PC-3 (cell line): Measurements from ENCODE around the gene EZR. TPM values are rescaled to one million over a fixed set of nuclear protein-coding genes. Genes with fewer than 3 reads are reported as not detected.

Experiments used
- ATAC-seq: fragments of 200-7000 bp; cut with Tn5 transposase; 2 replicates; pipeline ENCODE4 v1.9.1; 2020; ENCODE audit warnings: mild to moderate bottlenecking, moderate library complexity
- BruUV-seq: library from RNA; stranded (reverse); fragments of 400-500 nt; replicated peaks from 2 replicates; lab custom pipeline; 2021; lab: Mats Ljungman, UMichigan
- CTCF ChIA-PET: fragments of 300-600 bp; sonication (Branson Sonifier 250); formaldehyde crosslinking; loops from one replicate; lab custom pipeline; 2022; ENCODE audit warnings: antibody characterized with exemption; lab: Charles Lee
- POLR2A ChIA-PET: fragments of 300-600 bp; sonication (Branson Sonifier 250); formaldehyde crosslinking; loops from one replicate; lab custom pipeline; 2022; ENCODE audit warnings: antibody characterized with exemption; ENCODE audit not compliant: unreplicated experiment; lab: Charles Lee
- DNase-seq: peaks from one replicate; pipeline ENCODE4 v3.0.0-alpha.2; 2015
- H2AFZ ChIP-seq: fragments of 300-600 bp; sonication (generic); 2 replicates; pipeline ENCODE4 v1.6.0; 2016; ENCODE audit warnings: antibody characterized with exemption, low read length
- H3F3A ChIP-seq: fragments of 300-600 bp; sonication (generic); one replicate; pipeline ENCODE4 v1.6.0; 2017; ENCODE audit warnings: antibody characterized with exemption, low read length, control low read depth, mild to moderate bottlenecking; ENCODE audit not compliant: unreplicated experiment
- H3K27ac ChIP-seq: fragments of 300-600 bp; sonication (generic); 2 replicates; pipeline ENCODE4 v1.5.1; 2016; ENCODE audit warnings: mild to moderate bottlenecking, low read length
- H3K27me3 ChIP-seq: fragments of 300-600 bp; sonication (generic); 2 replicates; pipeline ENCODE4 v1.6.1; 2016; ENCODE audit warnings: low read length, mixed read lengths
- H3K36me3 ChIP-seq: fragments of 300-600 bp; sonication (generic); 2 replicates; pipeline ENCODE4 v1.6.1; 2016; ENCODE audit warnings: low read depth, mixed run types, low read length, mixed read lengths
- H3K4me1 ChIP-seq: fragments of 300-600 bp; sonication (generic); 2 replicates; pipeline ENCODE4 v1.5.1; 2016; ENCODE audit warnings: low read length; ENCODE audit not compliant: insufficient read depth
- H3K4me2 ChIP-seq: fragments of 300-600 bp; sonication (generic); 2 replicates; pipeline ENCODE4 v1.6.0; 2016; ENCODE audit warnings: low read length
- H3K4me3 ChIP-seq: fragments of 300-600 bp; sonication (generic); 2 replicates; pipeline ENCODE4 v1.5.1; 2016; ENCODE audit warnings: mild to moderate bottlenecking, low read length, mixed read lengths
- H3K79me2 ChIP-seq: fragments of 300-600 bp; sonication (generic); 2 replicates; pipeline ENCODE4 v1.6.1; 2017; ENCODE audit warnings: low read length, mixed read lengths
- H3K9ac ChIP-seq: fragments of 300-600 bp; sonication (generic); 2 replicates; pipeline ENCODE4 v1.6.0; 2016; ENCODE audit warnings: mild to moderate bottlenecking, low read length
- H3K9me2 ChIP-seq: fragments of 300-600 bp; sonication (generic); replicated peaks from 2 replicates; pipeline ENCODE4 v1.6.1; 2016; ENCODE audit warnings: mixed run types, low read length, mixed read lengths
- H3K9me3 ChIP-seq: fragments of 300-600 bp; sonication (generic); 2 replicates; pipeline ENCODE4 v1.6.1; 2016; ENCODE audit warnings: low read length, mixed read lengths
- H4K20me1 ChIP-seq: fragments of 300-600 bp; sonication (generic); 2 replicates; pipeline ENCODE4 v1.6.1; 2016; ENCODE audit warnings: low read length, mixed read lengths
- CTCF ChIP-seq: fragments of 300-600 bp; sonication (generic); conservative IDR thresholded peaks from 2 replicates; pipeline ENCODE4 v1.5.1; 2017; ENCODE audit warnings: antibody characterized with exemption, low read depth, mild to moderate bottlenecking, low read length
- EZH2 ChIP-seq: fragments of 300-600 bp; sonication (generic); IDR thresholded peaks from one replicate; pipeline ENCODE4 v1.6.1; 2017; ENCODE audit warnings: antibody characterized with exemption, mild to moderate bottlenecking, low read length; ENCODE audit not compliant: unreplicated experiment
- EZH2phosphoT487 ChIP-seq: fragments of 300-600 bp; sonication (generic); IDR thresholded peaks from 2 replicates; pipeline ENCODE4 v1.6.1; 2018; ENCODE audit warnings: mild to moderate bottlenecking, antibody characterized with exemption, low read length, borderline replicate concordance
- intact Hi-C: fragments of 100-400 bp; cut with micrococcal nuclease; formaldehyde crosslinking; loops from 2 replicates; pipeline ENCODE4 v1.9.0; 2023
- total RNA-seq: library from RNA; depleted of rRNA; stranded (reverse); fragments of >200 nt; gene quantifications from 2 replicates; pipeline ENCODE4 v1.2.3, GENCODE V29; 2014

The EZR gene
- total RNA-seq, 1 experiment from 2014 or later: 182 TPM

GRCh38 chr6:158816803-158817727 lies 2.1 kb downstream of the EZR start:
- Histone ChIP-seq H3K9me3 (no peaks in the 10 kb centered on the region), H3F3A (no peaks in the 10 kb centered on the region), H3K9ac (peak overlapping the region; percentile 89), H3K27ac (peak overlapping the region; percentile 53), H3K36me3 (peaks cover 56% of the 10 kb centered on the region), H4K20me1 (peaks cover 59% of the 10 kb centered on the region), H3K4me2 (peak overlapping the region; percentile 95), H3K4me3 (peak overlapping the region; percentile 77), H2AFZ (no peak overlapping the region), H3K4me1 (peaks cover 30% of the 10 kb centered on the region), H3K27me3 (no peaks in the 10 kb centered on the region), H3K9me2 (no peaks in the 10 kb centered on the region), H3K79me2 (peaks cover 67% of the 10 kb centered on the region)
- TSS peak; percentile 37 for BruUV-seq
- DNase-seq (no peak), ATAC-seq (no peak; the same call in 1 of the 2 replicates)
- TF ChIP-seq EZH2 (no peak), CTCF (no peak), EZH2phosphoT487 (no peak)
- ChIA-PET CTCF (no interaction called here), POLR2A (interaction anchor here (0.6 kb wide), 1 partner anchor 53 kb away, joined by 3 read pairs; no protein-coding TSS in a partner anchor)
- intact Hi-C loops: loop anchor here (2.0 kb wide), 1 partner anchor 52 kb away; no protein-coding TSS in a partner anchor

GRCh38 chr6:158816329-158816728 lies 2.8 kb downstream of the EZR start:
- Histone ChIP-seq H3K9me3 (no peaks in the 10 kb centered on the region), H3K27ac (no peak overlapping the region), H3K27me3 (no peaks in the 10 kb centered on the region), H3K79me2 (peaks cover 74% of the 10 kb centered on the region), H3F3A (no peaks in the 10 kb centered on the region), H3K4me2 (peak overlapping the region; percentile 95), H3K9ac (peak overlapping the region; percentile 89), H4K20me1 (peaks cover 66% of the 10 kb centered on the region), H3K4me3 (peak overlapping the region; percentile 77), H3K4me1 (peaks cover 30% of the 10 kb centered on the region), H3K9me2 (no peaks in the 10 kb centered on the region), H2AFZ (no peak overlapping the region), H3K36me3 (peaks cover 62% of the 10 kb centered on the region)
- CTCF ChIA-PET: no interaction called here
- no TSS peak for BruUV-seq
- TF ChIP-seq EZH2 (no peak), EZH2phosphoT487 (no peak), CTCF (no peak)
- intact Hi-C loops: loop anchor here (2.0 kb wide), 1 partner anchor 52 kb away; no protein-coding TSS in a partner anchor
- DNase-seq (peak; percentile 50), ATAC-seq (no peak)
- POLR2A ChIA-PET: no interaction called here
